ENCODE measurements around the gene MEN1. TPM values are rescaled to one million over a fixed set of nuclear protein-coding genes. Genes with fewer than 3 reads are reported as not detected.
"Not testable (repeated sequence)": the region's sequence is repeated elsewhere in the genome, so short reads cannot be mapped to it uniquely, and the experiment has no call there.

The MEN1 gene
- total RNA-seq, 1 experiment from 2014 or later: 40.0 TPM

- no peak for DNase-seq
- no peak overlapping the region for H3K4me3 ChIP-seq (ENCODE audit: insufficient read depth, low read depth, low read length)
- H3K27me3 ChIP-seq (ENCODE audit: control insufficient read depth, insufficient read depth, low read length): no peaks in the 10 kb centered on the region
- H3K36me3 ChIP-seq (replicated peaks; ENCODE audit: control insufficient read depth, insufficient read depth, low read length): peaks cover 4% of the 10 kb centered on the region
These were observed 21.1 kb upstream of the MEN1 start for GRCh38 chr11:64831411-64831891.

DNA sequence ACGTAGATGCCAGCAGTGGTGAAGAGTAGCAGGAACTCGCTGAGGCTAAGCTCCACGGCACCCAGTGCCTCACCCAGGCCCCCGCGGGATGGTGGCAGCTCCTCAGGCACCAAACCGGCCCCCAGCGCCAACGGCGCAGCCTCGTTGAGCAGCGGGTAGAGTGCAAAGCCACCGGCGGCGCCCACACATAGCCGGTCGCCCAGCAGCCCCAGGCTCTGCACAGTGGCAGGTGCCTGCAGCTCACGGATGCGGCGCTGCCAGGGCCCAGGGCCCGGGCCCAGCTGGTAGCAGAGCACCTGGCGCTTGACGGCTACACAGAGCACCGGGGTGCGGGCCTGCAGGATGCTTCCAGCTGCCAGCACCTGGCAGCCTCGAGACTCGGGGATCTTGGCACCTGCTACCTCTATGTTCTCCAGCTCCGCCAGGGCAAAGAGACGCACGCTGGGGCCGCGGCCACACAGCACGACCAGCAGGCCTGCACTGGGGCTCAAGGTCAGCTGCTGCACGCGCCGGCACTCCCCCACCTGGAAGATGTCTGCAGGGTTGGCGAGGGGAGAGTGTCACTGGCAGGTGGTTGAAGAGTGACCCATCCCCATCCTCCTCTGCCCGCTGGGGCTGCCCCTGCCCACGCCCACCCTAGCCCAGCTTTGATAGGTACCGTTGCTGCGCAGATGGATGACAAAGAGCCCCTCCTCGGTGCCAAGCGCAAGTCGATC, 19.3 kb upstream of the MEN1 start:
- no peaks in the 10 kb centered on the region for H3K27me3 ChIP-seq (ENCODE audit: control insufficient read depth, insufficient read depth, low read length)
- no peak for DNase-seq
- H3K4me3 ChIP-seq (ENCODE audit: insufficient read depth, low read depth, low read length): no peak overlapping the region
- H3K36me3 ChIP-seq (replicated peaks; ENCODE audit: control insufficient read depth, insufficient read depth, low read length): peaks cover 5% of the 10 kb centered on the region

GRCh38 chr11:64827451-64827839, 17.1 kb upstream of the MEN1 start:
- H3K36me3 ChIP-seq (replicated peaks; ENCODE audit: control insufficient read depth, insufficient read depth, low read length): peaks cover 2% of the 10 kb centered on the region
- H3K27me3 ChIP-seq (ENCODE audit: control insufficient read depth, insufficient read depth, low read length): no peaks in the 10 kb centered on the region
- H3K4me3 ChIP-seq (ENCODE audit: insufficient read depth, low read depth, low read length): no peak overlapping the region
- DNase-seq: no peak

- peaks cover 2% of the 10 kb centered on the region for H3K36me3 ChIP-seq (replicated peaks; ENCODE audit: control insufficient read depth, insufficient read depth, low read length)
- no peaks in the 10 kb centered on the region for H3K27me3 ChIP-seq (ENCODE audit: control insufficient read depth, insufficient read depth, low read length)
- peak; percentile 79 for DNase-seq
- no peak overlapping the region for H3K4me3 ChIP-seq (ENCODE audit: insufficient read depth, low read depth, low read length)
These were observed 16.5 kb upstream of the MEN1 start for GRCh38 chr11:64826578-64827450.

DNA sequence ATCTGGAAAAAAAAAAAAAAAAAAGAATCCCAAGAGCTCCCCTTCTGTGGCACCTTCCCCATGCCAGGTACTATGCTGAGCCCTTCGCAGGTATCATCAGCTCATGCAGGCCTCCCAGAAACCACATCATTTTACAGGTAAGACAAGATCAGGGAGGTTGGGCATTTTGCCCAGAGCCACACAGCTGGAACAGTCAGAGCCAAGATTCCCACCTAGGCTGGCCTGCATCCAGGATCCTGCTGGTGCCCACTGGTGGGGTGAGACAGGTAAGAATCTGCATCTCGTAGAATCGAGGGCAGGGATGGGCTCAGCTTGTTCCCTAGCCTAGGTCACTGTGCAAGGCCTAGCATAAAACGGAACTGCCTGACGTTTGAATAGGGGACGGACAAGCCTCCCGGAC, 15.7 kb upstream of the MEN1 start:
- Histone ChIP-seq H3K27me3 (ENCODE audit: control insufficient read depth, insufficient read depth, low read length) (no peaks in the 10 kb centered on the region), H3K36me3 (replicated peaks; ENCODE audit: control insufficient read depth, insufficient read depth, low read length) (peaks cover 1% of the 10 kb centered on the region; the same call in 1 of the 2 replicates), H3K4me3 (ENCODE audit: insufficient read depth, low read depth, low read length) (no peak overlapping the region)
- DNase-seq: no peak

GRCh38 chr11:64823568-64824119, 13.3 kb upstream of the MEN1 start:
- DNase-seq: no peak
- Histone ChIP-seq H3K36me3 (replicated peaks; ENCODE audit: control insufficient read depth, insufficient read depth, low read length) (peaks cover 1% of the 10 kb centered on the region; the same call in 1 of the 2 replicates), H3K4me3 (ENCODE audit: insufficient read depth, low read depth, low read length) (no peak overlapping the region), H3K27me3 (ENCODE audit: control insufficient read depth, insufficient read depth, low read length) (no peaks in the 10 kb centered on the region)

DNA sequence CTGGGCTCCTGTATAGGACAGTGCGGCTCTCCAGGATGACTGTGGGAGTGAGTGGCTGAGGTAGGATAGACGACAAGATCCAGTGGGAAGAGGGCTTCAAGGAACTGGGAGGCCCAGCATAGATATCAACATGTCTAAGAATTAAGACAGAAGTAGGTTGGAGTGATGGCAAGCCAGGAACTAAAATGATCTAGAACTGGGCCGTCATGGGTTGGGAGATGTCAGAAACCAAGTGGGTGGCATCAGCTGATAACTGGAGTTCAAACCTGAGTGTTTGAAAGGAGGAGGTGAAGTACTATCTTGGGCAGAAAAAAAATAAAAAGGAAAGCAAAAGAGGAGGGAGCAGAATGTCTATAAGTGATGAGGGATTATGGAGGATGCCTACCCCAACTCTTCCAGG, 7.1 kb upstream of the MEN1 start:
- no peak for DNase-seq
- H3K36me3 ChIP-seq (replicated peaks; ENCODE audit: control insufficient read depth, insufficient read depth, low read length): no peaks in the 10 kb centered on the region
- no peak overlapping the region for H3K4me3 ChIP-seq (ENCODE audit: insufficient read depth, low read depth, low read length)
- no peaks in the 10 kb centered on the region for H3K27me3 ChIP-seq (ENCODE audit: control insufficient read depth, insufficient read depth, low read length)

DNA sequence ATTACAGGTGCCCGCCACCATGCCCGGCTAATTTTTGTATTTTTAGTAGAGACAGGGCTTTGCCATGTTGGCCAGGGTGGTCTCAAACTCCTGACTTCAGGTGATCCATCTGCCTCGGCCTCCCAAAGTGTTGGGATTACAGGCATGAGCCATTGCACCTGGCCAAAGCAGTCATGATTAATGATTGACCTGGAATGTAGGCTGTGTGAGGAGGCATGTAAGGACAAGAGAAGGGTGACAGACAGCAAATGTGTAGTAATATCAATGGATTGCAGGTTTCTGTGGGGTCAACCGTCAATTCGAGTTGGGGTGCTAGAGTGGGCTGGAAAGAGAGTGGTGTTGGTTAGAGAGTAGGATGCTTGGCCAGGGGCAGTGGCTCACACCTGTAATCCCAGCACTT, 5.1 kb upstream of the MEN1 start:
- not testable (repeated sequence) for H3K36me3 ChIP-seq (replicated peaks; ENCODE audit: control insufficient read depth, insufficient read depth, low read length); H3K4me3 ChIP-seq (ENCODE audit: insufficient read depth, low read depth, low read length); DNase-seq; H3K27me3 ChIP-seq (ENCODE audit: control insufficient read depth, insufficient read depth, low read length)

DNA sequence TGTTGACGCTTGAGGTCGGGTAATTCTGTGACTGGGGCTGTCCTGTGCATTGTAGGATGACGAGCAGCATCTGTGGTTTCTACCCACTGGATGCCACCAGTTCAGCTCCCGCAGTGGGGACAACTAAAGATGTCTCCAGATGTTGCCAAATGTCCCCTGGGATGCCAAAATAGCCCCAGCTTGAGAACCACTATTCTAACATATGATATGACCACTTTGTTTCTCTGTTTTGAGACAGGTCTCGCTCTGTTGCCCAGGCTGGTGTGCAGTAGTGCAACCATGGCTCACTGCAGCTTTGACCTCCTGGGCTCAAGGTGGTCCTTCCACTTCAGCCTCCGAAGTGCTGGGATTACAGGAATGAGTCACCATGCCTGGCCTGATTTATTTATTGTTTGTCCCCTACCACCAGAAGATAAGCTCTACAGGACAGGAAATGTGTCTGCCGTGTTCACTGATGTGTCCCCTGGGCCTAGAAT, 4.4 kb upstream of the MEN1 start:
- H3K27me3 ChIP-seq (ENCODE audit: control insufficient read depth, insufficient read depth, low read length): no peaks in the 10 kb centered on the region
- no peak overlapping the region for H3K4me3 ChIP-seq (ENCODE audit: insufficient read depth, low read depth, low read length)
- no peak for DNase-seq
- H3K36me3 ChIP-seq (replicated peaks; ENCODE audit: control insufficient read depth, insufficient read depth, low read length): no peaks in the 10 kb centered on the region

DNA sequence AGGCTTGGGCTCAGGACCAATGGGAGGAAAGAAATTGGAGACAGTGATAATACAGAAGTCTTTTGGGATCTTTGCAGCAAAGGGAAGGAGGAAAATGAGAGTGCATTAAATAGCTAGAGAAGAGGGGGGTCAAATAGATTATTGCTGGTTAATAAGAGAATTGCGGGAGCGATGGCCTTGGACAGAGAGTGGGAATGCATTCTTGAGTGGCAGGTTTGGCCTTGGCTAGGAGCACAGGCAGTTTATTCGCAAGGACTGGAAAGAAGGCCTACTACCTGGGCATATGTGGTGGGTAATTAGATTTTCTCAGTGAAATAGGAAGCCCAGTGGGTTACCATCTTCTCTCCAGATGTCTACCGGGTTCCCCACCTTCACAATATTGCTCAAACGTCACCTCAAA, 3.5 kb upstream of the MEN1 start:
- Histone ChIP-seq H3K4me3 (ENCODE audit: insufficient read depth, low read depth, low read length) (no peak overlapping the region), H3K36me3 (replicated peaks; ENCODE audit: control insufficient read depth, insufficient read depth, low read length) (no peaks in the 10 kb centered on the region), H3K27me3 (ENCODE audit: control insufficient read depth, insufficient read depth, low read length) (no peaks in the 10 kb centered on the region)
- no peak for DNase-seq

GRCh38 chr11:64810891-64811272, 531 bp upstream of the MEN1 start:
- Histone ChIP-seq H3K4me3 (ENCODE audit: insufficient read depth, low read depth, low read length) (peak overlapping the region; percentile 22), H3K36me3 (replicated peaks; ENCODE audit: control insufficient read depth, insufficient read depth, low read length) (peaks cover 14% of the 10 kb centered on the region), H3K27me3 (ENCODE audit: control insufficient read depth, insufficient read depth, low read length) (no peaks in the 10 kb centered on the region)
- no peak for DNase-seq

DNA sequence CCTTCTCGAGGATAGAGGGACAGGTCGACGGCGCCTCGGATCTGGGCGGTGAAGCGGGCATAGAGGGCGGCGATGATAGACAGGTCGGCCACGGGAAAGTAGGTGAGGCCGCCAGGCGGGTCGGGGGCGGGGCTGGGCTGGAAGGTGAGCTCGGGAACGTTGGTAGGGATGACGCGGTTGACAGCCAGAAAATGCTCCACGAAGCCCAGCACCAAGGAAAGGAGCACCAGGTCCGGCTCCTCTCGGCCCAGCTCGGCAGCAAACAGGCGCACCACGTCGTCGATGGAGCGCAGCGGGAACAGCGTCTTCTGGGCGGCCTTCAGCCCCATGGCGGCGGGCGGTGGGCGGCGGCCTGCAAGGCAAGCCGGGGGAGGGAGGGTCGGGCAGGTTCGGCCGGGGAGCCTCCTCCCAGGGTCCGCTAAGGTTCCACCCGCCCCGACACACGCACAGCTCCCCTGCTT, 540 bp downstream of the MEN1 start:
- Histone ChIP-seq H3K27me3 (ENCODE audit: control insufficient read depth, insufficient read depth, low read length) (no peaks in the 10 kb centered on the region), H3K4me3 (ENCODE audit: insufficient read depth, low read depth, low read length) (peak overlapping the region; percentile 59), H3K36me3 (replicated peaks; ENCODE audit: control insufficient read depth, insufficient read depth, low read length) (peaks cover 15% of the 10 kb centered on the region)
- DNase-seq: peak; percentile 93

- Histone ChIP-seq H3K27me3 (ENCODE audit: control insufficient read depth, insufficient read depth, low read length) (no peaks in the 10 kb centered on the region), H3K4me3 (ENCODE audit: insufficient read depth, low read depth, low read length) (no peak overlapping the region), H3K36me3 (replicated peaks; ENCODE audit: control insufficient read depth, insufficient read depth, low read length) (peaks cover 15% of the 10 kb centered on the region)
- peak; percentile 37 for DNase-seq
These were observed 4.9 kb downstream of the MEN1 start for GRCh38 chr11:64805481-64805880.

- Histone ChIP-seq H3K36me3 (replicated peaks; ENCODE audit: control insufficient read depth, insufficient read depth, low read length) (peaks cover 15% of the 10 kb centered on the region), H3K4me3 (ENCODE audit: insufficient read depth, low read depth, low read length) (no peak overlapping the region), H3K27me3 (ENCODE audit: control insufficient read depth, insufficient read depth, low read length) (no peaks in the 10 kb centered on the region)
- DNase-seq: peak; percentile 72
These were observed 5.8 kb downstream of the MEN1 start for GRCh38 chr11:64804346-64805210.
